Right forelimb (tissue), 1 donor: ENCODE data around the gene SMTN.
"Not testable (repeated sequence)": the region's sequence is repeated elsewhere in the genome, so short reads cannot be mapped to it uniquely, and the experiment has no call there.

ENCODE experiments used
- DNase-seq: peaks from one replicate; pipeline ENCODE4 v3.0.0-alpha.2; 2018

SMTN gene

GRCh38 chr22:31080848-31081649, at the start of gene SMTN:
SMTN (plus strand) TSS chr22:31081318; CDS start chr22:31083259, 1,941 bp downstream.
- DNase-seq, result peak; percentile 97

- peak; percentile 79 for DNase-seq
Measured at GRCh38 chr22:31036671-31037550, 44.2 kb upstream of the SMTN start.

GRCh38 chr22:31038686-31039085, 42.4 kb upstream of the SMTN start:
- DNase-seq, result no peak

- DNase-seq, result peak; percentile 61
Measured at GRCh38 chr22:31039393-31039792, 41.7 kb upstream of the SMTN start.

- DNase-seq, result no peak
Measured at GRCh38 chr22:31040542-31041398, 40.3 kb upstream of the SMTN start.

- DNase-seq, result peak; percentile 66
Measured at GRCh38 chr22:31044262-31044861, 36.8 kb upstream of the SMTN start.

- DNase-seq, result no peak
Measured at GRCh38 chr22:31045900-31046538, 35.1 kb upstream of the SMTN start.

GRCh38 chr22:31046539-31047226, 34.4 kb upstream of the SMTN start:
- DNase-seq, result peak; percentile 65

GRCh38 chr22:31048570-31048969, 32.5 kb upstream of the SMTN start:
- no peak for DNase-seq

GRCh38 chr22:31049815-31050420, 31.2 kb upstream of the SMTN start:
- no peak for DNase-seq

- DNase-seq, result no peak
Measured at GRCh38 chr22:31055117-31055634, 25.9 kb upstream of the SMTN start.

- DNase-seq, result peak; percentile 85
Measured at GRCh38 chr22:31055635-31056159, 25.4 kb upstream of the SMTN start.

GRCh38 chr22:31056986-31057599, 24.0 kb upstream of the SMTN start:
- no peak for DNase-seq

- DNase-seq, result not testable (repeated sequence)
Measured at GRCh38 chr22:31059663-31060062, 21.5 kb upstream of the SMTN start.

GRCh38 chr22:31062566-31063230, 18.4 kb upstream of the SMTN start:
- DNase-seq, result no peak

GRCh38 chr22:31064369-31064768, 16.7 kb upstream of the SMTN start:
- DNase-seq, result no peak

GRCh38 chr22:31068970-31069369, 12.1 kb upstream of the SMTN start:
- no peak for DNase-seq

- DNase-seq, result not testable (repeated sequence)
Measured at GRCh38 chr22:31069691-31070314, 11.3 kb upstream of the SMTN start.

GRCh38 chr22:31073125-31073524, 8.0 kb upstream of the SMTN start:
- not testable (repeated sequence) for DNase-seq
